Measurements from ENCODE around the gene RNF207.

DNA sequence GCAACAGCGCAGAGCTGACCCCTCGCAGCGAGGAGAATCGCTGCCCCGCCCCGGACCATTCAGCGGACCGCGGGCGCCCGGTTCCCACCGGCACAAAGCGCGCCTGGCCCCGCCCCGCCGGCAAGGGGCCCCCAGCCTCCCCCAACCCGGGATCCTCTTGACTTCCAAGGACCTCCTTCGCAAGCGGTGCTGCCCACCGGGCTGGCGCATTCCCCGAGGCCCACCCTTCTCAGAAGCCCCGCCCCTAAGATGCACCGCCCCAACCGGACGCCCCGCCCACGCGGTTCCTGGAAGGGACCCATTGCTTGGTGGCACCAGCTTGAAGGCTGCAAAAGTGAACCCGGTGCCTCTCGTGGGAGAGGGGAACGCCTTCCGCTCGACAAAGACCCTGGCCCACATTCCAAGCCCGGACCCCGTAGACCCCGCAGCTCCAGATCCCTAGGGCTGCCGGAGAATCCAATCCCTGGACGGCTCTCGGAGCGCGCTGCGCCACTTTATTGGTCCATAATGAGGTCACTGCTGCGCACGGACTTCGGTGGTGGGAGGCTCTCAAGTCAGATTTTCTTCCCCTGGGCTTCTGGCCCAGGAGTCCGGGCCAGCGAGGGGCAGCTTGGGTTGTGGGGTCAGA is 40.1 kb downstream of the RNF207 start:
- TF ChIP-seq POLR2A (IDR thresholded peaks at IDR 0.05) (no peak), EP300 (IDR thresholded peaks at IDR 0.05) (no peak)
- TF ChIP-seq, protein P1, sequence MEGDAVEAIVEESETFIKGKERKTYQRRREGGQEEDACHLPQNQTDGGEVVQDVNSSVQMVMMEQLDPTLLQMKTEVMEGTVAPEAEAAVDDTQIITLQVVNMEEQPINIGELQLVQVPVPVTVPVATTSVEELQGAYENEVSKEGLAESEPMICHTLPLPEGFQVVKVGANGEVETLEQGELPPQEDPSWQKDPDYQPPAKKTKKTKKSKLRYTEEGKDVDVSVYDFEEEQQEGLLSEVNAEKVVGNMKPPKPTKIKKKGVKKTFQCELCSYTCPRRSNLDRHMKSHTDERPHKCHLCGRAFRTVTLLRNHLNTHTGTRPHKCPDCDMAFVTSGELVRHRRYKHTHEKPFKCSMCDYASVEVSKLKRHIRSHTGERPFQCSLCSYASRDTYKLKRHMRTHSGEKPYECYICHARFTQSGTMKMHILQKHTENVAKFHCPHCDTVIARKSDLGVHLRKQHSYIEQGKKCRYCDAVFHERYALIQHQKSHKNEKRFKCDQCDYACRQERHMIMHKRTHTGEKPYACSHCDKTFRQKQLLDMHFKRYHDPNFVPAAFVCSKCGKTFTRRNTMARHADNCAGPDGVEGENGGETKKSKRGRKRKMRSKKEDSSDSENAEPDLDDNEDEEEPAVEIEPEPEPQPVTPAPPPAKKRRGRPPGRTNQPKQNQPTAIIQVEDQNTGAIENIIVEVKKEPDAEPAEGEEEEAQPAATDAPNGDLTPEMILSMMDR (IDR thresholded peaks at IDR 0.05), result no peak
